Large intestine (tissue), 3 donors: ENCODE results near the gene LRRC3. TPM values are rescaled to one million over a fixed set of nuclear protein-coding genes. Genes with fewer than 3 reads are reported as not detected.

Source experiments
- DNase-seq, 2 donors: peaks; one replicate each; pipeline versions ENCODE4 v3.0.0 to v3.0.0-alpha.2; 2013
- H3K27ac ChIP-seq: one replicate; pipeline ENCODE4 v1.5.1; 2013; ENCODE audit warnings: low read length
- H3K27me3 ChIP-seq: 2 replicates; pipeline ENCODE4 v1.6.1; 2013; ENCODE audit warnings: low read length; ENCODE audit not compliant: control insufficient read depth, insufficient read depth
- H3K36me3 ChIP-seq: 2 replicates; pipeline ENCODE4 v1.6.1; 2013; ENCODE audit warnings: low read length; ENCODE audit not compliant: control insufficient read depth, insufficient read depth
- H3K4me1 ChIP-seq: one replicate; pipeline ENCODE4 v1.6.1; 2013; ENCODE audit warnings: low read length; ENCODE audit not compliant: control insufficient read depth, insufficient read depth
- H3K4me3 ChIP-seq: one replicate; pipeline ENCODE4 v1.5.1; 2013; ENCODE audit warnings: low read length
- H3K9me3 ChIP-seq: one replicate; pipeline ENCODE4 v1.6.1; 2013; ENCODE audit warnings: mild to moderate bottlenecking, low read depth, low read length, moderate library complexity; ENCODE audit not compliant: control insufficient read depth
- WGBS: methylation state at CpG from one replicate; pipeline ENCODE4 v1.1.5; 2013; ENCODE audit warnings: low lambda C conversion rate; ENCODE audit not compliant: insufficient coverage; 5-methylcytosine and 5-hydroxymethylcytosine counted together
- polyA plus RNA-seq: library from polyadenylated mRNA; unstranded; fragments of 120-200 nt; gene quantifications from one replicate; pipeline ENCODE4 v1.2.1, GENCODE V29; 2013

Gene LRRC3
- polyA plus RNA-seq, 1 donor, result 18.8 TPM

- Histone ChIP-seq H3K27me3 (peaks cover 2% of the 10 kb centered on the region), H3K36me3 (no peaks in the 10 kb centered on the region), H3K4me1 (no peaks in the 10 kb centered on the region), H3K9me3 (peaks cover 12% of the 10 kb centered on the region), H3K27ac (no peak overlapping the region), H3K4me3 (no peak overlapping the region)
- no peak for DNase-seq
- no CpG with 5 or more reads among the region's 17 CpGs for WGBS
Observed at GRCh38 chr21:44423941-44424607, 31.2 kb upstream of the LRRC3 start.

- Histone ChIP-seq H3K9me3 (peaks cover 6% of the 10 kb centered on the region), H3K36me3 (no peaks in the 10 kb centered on the region), H3K27ac (no peak overlapping the region), H3K27me3 (peaks cover 2% of the 10 kb centered on the region), H3K4me1 (no peaks in the 10 kb centered on the region), H3K4me3 (no peak overlapping the region)
- WGBS, result no CpG with 5 or more reads among the region's 30 CpGs
- no peak for DNase-seq
Observed at GRCh38 chr21:44424608-44425306, 30.6 kb upstream of the LRRC3 start.

- H3K9me3 ChIP-seq, result peaks cover 6% of the 10 kb centered on the region
- H3K36me3 ChIP-seq, result no peaks in the 10 kb centered on the region
- H3K4me1 ChIP-seq, result no peaks in the 10 kb centered on the region
- WGBS, result no CpG with 5 or more reads among the region's 40 CpGs
- DNase-seq, result no peak
- H3K27ac ChIP-seq, result no peak overlapping the region
- H3K27me3 ChIP-seq, result peaks cover 2% of the 10 kb centered on the region
- H3K4me3 ChIP-seq, result no peak overlapping the region
Observed at GRCh38 chr21:44425307-44425894, 29.9 kb upstream of the LRRC3 start.

GRCh38 chr21:44425895-44426662 lies 29.2 kb upstream of the LRRC3 start:
- peaks cover 6% of the 10 kb centered on the region for H3K9me3 ChIP-seq
- no peak overlapping the region for H3K4me3 ChIP-seq
- peaks cover 2% of the 10 kb centered on the region for H3K27me3 ChIP-seq
- H3K36me3 ChIP-seq, result no peaks in the 10 kb centered on the region
- H3K27ac ChIP-seq, result no peak overlapping the region
- no peaks in the 10 kb centered on the region for H3K4me1 ChIP-seq
- DNase-seq, result no peak
- no CpG with 5 or more reads among the region's 13 CpGs for WGBS

GRCh38 chr21:44426663-44427191 lies 28.6 kb upstream of the LRRC3 start:
- H3K27ac ChIP-seq, result no peak overlapping the region
- H3K4me1 ChIP-seq, result no peaks in the 10 kb centered on the region
- H3K27me3 ChIP-seq, result peaks cover 2% of the 10 kb centered on the region
- H3K9me3 ChIP-seq, result peaks cover 6% of the 10 kb centered on the region
- no peak for DNase-seq
- no peaks in the 10 kb centered on the region for H3K36me3 ChIP-seq
- no peak overlapping the region for H3K4me3 ChIP-seq
- no CpG with 5 or more reads among the region's 21 CpGs for WGBS

GRCh38 chr21:44427241-44428120 lies 27.8 kb upstream of the LRRC3 start:
- H3K36me3 ChIP-seq, result no peaks in the 10 kb centered on the region
- H3K4me1 ChIP-seq, result no peaks in the 10 kb centered on the region
- H3K4me3 ChIP-seq, result no peak overlapping the region
- DNase-seq, result no peak
- H3K9me3 ChIP-seq, result peaks cover 6% of the 10 kb centered on the region
- peaks cover 2% of the 10 kb centered on the region for H3K27me3 ChIP-seq
- WGBS, result no CpG with 5 or more reads among the region's 28 CpGs
- no peak overlapping the region for H3K27ac ChIP-seq

- Histone ChIP-seq H3K9me3 (peaks cover 6% of the 10 kb centered on the region), H3K27ac (no peak overlapping the region), H3K36me3 (no peaks in the 10 kb centered on the region), H3K27me3 (no peaks in the 10 kb centered on the region), H3K4me1 (no peaks in the 10 kb centered on the region), H3K4me3 (no peak overlapping the region)
- WGBS, result no CpG with 5 or more reads among the region's 3 CpGs
- peak; percentile 30 to 43 for DNase-seq
Observed at GRCh38 chr21:44428281-44428960, 26.9 kb upstream of the LRRC3 start.

- DNase-seq, result no peak
- H3K27ac ChIP-seq, result no peak overlapping the region
- no peaks in the 10 kb centered on the region for H3K27me3 ChIP-seq
- no peak overlapping the region for H3K4me3 ChIP-seq
- peaks cover 6% of the 10 kb centered on the region for H3K9me3 ChIP-seq
- 80% methylated on average over 1 of the region's 1 CpG for WGBS
- no peaks in the 10 kb centered on the region for H3K36me3 ChIP-seq
- no peaks in the 10 kb centered on the region for H3K4me1 ChIP-seq
Observed at GRCh38 chr21:44429894-44430293, 25.4 kb upstream of the LRRC3 start.

GRCh38 chr21:44431300-44431699 lies 24.0 kb upstream of the LRRC3 start:
- no peak for DNase-seq
- peaks cover 6% of the 10 kb centered on the region for H3K9me3 ChIP-seq
- no CpG with 5 or more reads among the region's 4 CpGs for WGBS
- no peak overlapping the region for H3K4me3 ChIP-seq
- H3K27ac ChIP-seq, result no peak overlapping the region
- no peaks in the 10 kb centered on the region for H3K4me1 ChIP-seq
- H3K27me3 ChIP-seq, result no peaks in the 10 kb centered on the region
- no peaks in the 10 kb centered on the region for H3K36me3 ChIP-seq
